Ramos (cell line): Measurements from ENCODE around the gene PRR36.
"Not testable (repeated sequence)": the region's sequence is repeated elsewhere in the genome, so short reads cannot be mapped to it uniquely, and the experiment has no call there.

ENCODE experiments used
- in situ Hi-C: fragments of 300-500 bp; cut with MboI; formaldehyde crosslinking; loops from one replicate; pipeline ENCODE4 v1.14.3; 2022; ENCODE audit warnings: low sequenced_read_pairs; ENCODE audit not compliant: unreplicated experiment

The PRR36 gene

DNA sequence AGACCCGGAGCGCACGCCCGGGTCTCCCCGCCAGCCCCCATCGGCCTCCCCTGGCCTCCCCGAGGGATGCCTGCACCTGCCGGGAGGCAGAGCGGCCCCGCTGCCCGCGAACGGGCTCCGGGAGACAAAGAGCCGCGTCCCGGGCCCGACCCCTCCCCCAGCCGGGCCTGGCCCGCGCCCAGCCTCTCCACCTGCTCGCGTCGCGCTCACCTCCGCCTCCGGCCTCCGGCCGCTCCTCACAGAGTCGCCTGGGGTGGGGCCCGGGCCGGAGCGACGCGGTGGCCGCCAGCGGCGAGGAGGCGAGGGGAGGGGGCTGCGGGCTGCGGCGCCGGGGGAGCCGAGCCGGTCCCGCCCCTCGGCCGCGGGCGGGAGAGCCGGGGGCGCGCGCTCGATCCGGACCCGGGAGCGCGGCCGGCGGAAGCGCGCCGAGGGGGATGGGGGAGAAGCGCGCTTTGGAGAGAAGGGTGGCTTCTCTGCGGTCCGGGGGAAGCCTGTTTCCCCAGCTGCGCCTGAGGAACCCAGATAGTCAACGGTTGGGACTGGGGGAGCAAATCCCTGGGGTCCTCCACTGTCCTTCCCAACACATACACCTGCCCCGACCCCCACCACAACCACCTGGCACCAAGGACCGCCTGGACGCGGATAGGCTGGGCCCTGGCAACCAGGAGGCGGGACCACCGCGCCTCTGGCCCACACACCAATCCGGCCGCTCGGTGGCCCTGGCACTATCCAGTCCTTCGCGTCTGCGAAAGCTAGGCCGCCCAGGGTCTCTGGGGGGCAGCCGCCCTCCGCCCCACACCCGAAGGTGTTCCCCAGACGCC lies at the start of gene PRR36:
PRR36 (minus strand) TSS at position 315 of the 821 bp plus-strand sequence. CDS start 701 bp downstream, outside the sequence.
- in situ Hi-C loops: no loop called here

- in situ Hi-C loops: loop anchor here (5.0 kb wide), 1 partner anchor 71 kb away; no protein-coding TSS in a partner anchor
These were observed 49.4 kb upstream of the PRR36 start for GRCh38 chr19:7923295-7924191.

GRCh38 chr19:7922836-7923195 lies 48.6 kb upstream of the PRR36 start:
- in situ Hi-C loops: loop anchor here (5.0 kb wide), 1 partner anchor 71 kb away; no protein-coding TSS in a partner anchor

GRCh38 chr19:7921967-7922835 lies 48.0 kb upstream of the PRR36 start:
- in situ Hi-C loops: loop anchor here (5.0 kb wide), 1 partner anchor 70 kb away; no protein-coding TSS in a partner anchor

DNA sequence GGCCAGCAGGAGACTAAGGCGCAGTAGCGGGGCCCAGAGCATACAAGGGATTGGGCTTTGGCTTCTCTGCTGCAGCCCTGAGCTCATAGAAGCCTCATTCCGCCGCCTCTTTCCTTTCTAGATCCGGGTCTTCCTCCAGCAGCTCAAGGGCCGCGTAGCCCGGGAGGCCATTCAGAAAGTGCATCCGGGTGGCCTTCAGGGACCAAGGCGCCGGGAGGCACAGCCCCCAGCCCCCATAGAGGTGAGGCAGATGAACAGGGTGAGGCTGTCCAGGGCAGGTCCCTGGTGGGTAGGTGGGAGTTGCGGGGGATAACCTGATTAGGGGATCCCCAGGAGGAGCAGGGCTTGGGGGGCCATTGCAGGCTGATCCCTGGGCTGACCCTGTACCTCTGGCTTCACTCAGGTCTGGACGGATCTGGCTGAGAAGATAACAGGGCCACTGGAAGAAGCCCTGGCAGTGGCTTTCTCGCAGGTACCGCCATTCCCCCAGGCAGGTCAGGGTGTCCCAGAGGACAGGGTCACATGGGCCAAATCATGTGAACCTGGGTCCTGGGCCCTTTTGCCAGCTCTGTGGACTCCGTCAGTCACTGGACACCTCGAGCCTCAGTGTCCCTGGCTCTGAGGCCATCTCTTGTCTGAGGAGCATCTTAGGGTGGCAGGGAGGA lies 47.2 kb upstream of the PRR36 start:
- in situ Hi-C loops: loop anchor here (5.0 kb wide), 1 partner anchor 69 kb away; no protein-coding TSS in a partner anchor

DNA sequence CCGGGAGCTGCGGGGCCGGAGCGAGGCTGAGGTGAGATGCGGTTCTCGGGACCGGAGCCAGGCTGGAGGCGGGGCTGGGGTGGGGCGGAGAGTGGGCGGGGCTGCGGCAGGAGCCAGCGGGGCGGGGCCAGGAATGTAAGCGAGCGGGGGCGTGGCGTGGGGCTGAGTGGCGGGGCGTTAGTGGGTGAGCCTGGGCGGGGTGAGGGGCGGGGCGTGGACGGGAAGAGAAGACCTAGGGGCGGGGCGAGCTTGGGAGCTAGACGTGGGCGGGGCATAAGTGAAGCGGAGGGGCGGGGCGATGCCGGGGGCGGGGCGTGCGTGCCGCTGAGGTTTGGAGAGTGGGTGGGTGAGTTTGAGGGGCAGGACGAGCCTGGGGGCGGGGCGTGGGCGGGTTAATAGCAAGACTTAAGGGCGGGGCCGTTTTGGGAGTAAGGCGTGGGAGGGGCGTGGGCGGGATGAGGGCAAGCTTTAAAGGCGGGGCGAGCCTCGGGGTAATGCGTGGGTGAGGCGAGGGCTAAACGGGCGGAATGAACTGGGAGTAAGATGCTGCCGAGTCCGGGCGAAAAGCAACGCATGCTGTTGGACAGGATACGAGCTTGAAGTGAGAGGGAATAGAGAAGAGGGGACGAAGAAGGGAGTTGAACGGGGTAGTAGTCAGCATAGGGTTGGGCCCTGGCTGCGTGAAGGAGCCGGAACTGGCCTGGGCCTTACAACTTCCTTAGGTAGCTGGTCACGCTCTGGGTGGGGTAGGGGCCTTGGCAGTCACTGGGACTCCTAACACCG lies 46.5 kb upstream of the PRR36 start:
- in situ Hi-C loops: loop anchor here (5.0 kb wide), 1 partner anchor 68 kb away; no protein-coding TSS in a partner anchor

DNA sequence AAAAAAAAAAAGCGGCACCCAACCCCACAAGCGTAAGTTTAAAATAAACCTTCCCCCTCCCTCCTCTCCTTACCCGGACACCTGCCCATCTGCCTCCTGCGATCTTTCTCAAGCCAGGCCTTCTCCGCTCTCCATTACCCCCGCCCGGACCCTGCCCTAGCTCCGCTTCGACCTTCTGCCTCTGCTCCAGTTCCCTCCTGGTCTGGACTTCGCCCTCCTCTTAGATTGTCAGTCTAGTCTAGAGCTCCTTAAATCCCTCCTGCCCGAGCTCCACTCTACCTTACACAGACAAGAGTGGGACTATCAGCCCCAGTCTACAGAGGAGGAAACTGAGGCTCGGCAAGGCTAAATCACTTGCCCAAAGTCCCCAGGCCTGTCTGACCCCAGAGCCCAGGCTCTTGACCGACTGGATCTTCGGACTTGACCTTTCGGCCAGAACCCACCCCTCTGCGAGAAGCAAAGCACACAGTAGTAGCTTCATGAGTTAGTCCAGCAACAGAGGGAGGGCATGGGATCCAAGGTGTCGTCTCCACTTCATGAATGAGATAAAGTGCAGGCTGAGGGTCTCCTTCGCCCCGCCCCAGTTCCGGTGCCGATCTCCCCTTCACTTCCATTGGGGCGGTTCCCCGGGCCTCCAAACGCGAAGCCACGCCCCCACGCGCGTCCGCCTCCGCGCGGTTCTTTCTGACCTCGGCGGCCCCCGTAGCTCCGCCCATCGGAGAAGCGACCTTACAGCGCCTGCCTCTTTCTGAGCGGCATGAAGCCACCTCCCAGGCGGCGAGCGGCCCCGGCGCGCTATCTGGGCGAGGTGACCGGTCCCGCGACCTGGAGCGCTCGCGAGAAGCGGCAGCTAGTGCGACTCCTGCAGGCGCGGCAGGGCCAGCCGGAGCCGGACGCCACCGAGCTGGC lies 45.7 kb upstream of the PRR36 start, which contains the start of gene SNAPC2:
SNAPC2 (plus strand) TSS at position 729 of the 909 bp plus-strand sequence; CDS start at position 758, 29 bp downstream.
- in situ Hi-C loops: loop anchor here (5.0 kb wide), 1 partner anchor 68 kb away; no protein-coding TSS in a partner anchor

DNA sequence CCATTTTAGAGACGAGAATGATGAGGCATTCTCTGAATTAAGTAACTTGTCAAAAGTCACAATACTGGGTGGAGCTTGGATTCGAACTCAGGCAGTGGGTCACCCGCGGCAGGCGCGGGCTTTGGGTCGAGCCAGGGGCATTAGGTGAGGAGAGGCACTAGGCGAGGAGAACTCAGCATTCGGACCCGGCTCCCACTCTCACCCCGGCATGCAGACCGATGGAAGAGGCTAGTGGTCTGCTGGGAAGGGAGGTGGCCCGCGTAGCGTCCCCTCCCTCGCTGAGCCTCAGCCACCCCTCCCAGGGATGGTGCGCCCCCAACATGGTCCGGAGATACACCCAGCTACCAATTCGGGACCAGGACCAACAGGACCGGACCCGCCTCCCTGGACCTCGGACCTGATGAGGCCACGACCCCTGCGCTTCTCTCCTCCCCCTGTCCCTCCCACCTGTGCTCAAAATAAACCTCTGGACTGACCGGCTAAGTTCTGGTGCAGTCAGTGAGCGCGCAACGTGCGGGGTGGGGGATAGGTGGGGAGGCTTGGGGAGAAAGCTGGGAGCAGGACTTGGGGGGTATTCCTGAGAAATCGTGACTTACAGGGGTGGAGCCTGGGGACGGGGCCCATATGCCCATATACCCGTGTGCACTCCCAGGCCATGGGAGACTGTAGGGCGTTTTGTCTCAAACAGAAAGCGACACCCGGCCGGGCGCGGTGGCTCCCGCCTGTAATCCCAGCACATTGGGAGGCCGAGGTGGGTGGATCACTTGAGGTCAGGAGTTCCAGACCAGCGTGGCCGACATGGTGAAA lies 44.6 kb upstream of the PRR36 start:
- in situ Hi-C loops: no loop called here

- in situ Hi-C loops: not testable (repeated sequence)
These were observed 43.9 kb upstream of the PRR36 start for GRCh38 chr19:7918062-7918614.

GRCh38 chr19:7917267-7918061 lies 43.3 kb upstream of the PRR36 start:
- in situ Hi-C loops: no loop called here

DNA sequence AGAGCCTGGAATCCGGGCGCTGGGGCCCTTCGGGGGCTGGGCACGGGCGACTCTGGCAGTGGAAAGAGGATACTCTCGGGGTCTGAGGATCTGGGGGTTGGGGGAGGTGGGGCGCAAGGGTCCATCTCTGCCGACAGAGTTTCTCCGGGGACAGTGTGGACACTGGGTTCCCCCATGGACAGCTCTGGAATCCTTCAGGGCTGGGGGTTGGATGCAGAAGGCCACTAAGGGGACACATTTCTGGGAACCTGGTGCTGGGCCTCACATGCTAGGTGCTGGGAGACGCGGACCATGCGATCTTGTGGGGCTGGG lies 42.7 kb upstream of the PRR36 start:
- in situ Hi-C loops: no loop called here

DNA sequence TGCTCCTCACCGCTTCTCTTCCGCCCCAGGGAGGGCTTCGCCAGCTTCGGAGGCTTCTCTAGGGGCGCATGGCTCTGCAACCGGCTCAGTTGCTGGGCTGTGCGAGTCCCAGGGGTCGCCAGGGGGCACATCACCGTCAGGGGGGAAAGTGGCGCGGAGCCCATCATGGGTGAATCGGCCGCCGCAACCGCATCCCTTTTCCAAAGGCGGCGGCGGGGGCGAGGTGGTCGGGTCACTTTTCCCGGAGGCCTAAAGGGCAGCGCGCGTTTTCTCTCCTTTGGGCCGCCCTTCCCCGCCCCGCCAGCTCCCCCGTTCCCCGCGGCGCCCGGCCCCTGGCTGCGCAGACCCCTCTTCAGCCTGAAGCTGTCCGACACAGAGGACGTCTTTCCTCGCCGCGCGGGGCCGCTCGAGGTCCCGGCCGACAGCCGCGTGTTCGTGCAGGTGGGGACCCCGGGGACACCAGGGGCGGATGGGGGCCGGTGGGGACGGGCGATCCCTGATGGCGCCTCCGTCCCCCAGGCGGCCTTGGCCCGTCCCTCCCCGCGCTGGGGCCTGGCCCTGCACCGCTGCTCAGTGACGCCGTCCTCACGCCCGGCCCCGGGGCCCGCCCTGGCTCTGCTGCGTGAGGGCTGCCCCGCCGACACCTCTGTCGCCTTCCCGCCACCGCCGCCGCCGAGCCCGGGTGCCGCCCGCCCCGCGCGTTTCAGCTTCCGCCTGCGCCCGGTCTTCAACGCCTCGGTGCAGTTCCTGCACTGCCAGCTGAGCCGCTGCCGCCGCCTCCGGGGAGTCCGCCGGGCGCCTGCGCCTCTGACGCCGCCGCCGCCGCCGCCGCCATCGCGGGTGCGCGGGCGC lies 42.1 kb upstream of the PRR36 start:
- in situ Hi-C loops: no loop called here

DNA sequence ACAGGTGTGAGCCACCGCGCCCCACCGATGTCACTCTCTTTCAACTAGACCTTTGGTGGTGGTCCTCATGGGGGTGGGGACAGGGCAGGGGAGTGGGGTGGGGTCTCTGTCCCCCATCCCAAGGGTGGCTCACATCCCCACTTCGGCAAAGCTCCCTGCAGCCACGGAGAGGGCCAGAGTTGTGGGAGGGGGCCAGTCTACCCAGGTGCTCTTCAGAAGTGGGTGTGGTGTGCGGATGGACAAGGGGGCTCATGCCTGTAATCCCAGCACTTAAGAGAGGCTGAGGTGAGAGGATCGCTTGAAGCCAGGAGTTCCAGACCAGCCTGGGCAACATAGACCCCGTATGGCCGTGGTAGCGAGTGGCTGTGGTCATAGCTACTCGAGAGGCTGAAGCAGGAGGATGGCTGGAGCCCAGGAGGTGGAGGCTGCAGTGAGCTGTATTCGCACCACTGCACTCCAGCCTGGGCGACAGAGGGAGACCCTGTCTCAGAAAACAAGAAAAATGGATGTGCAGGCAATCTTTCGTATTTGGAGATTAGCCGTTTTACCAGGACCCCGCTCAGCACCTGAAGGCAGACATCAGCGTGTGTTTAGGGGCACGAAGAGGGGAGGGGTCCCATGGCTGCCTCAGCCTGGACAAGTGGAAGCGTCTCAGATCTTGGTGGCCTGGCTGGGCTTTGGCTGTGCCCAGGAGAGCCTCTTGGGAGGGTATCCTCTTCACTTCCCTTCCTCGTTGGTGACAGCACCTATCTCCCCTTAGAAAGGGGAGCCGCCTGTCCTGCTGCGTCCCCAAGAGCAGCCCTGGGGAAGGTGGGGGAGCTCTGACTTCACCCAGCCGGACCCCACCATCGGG lies 41.3 kb upstream of the PRR36 start:
- in situ Hi-C loops: no loop called here

GRCh38 chr19:7914598-7915045 lies 40.4 kb upstream of the PRR36 start, which contains the start of gene TGFBR3L:
TGFBR3L (plus strand) TSS chr19:7914830.
- in situ Hi-C loops: no loop called here
